K562 (cell line): Measurements from ENCODE around the gene CAMK2D. TPM values are rescaled to one million over a fixed set of nuclear protein-coding genes. Genes with fewer than 3 reads are reported as not detected.

Experiments
- ATAC-seq: fragments of 200-7000 bp; cut with Tn5 transposase; 3 replicates; pipeline ENCODE4 v1.9.1; 2020; ENCODE audit warnings: moderate library complexity
- BruUV-seq: library from RNA; stranded (reverse); fragments of 400-500 nt; replicated peaks from 2 replicates; lab custom pipeline; 2021; lab: Mats Ljungman, UMichigan
- CTCF ChIA-PET: fragments of 300-600 bp; formaldehyde crosslinking; extraction: SDS; loops from one replicate; lab custom pipeline; 2021; ENCODE audit warnings: low intra/inter-chr PET ratio; lab: Yijun Ruan, JAX
- POLR2A ChIA-PET: fragments of 300-600, 350-650 bp; sonication (Branson Sonifier 250); formaldehyde crosslinking; extraction: SDS; loops from one replicate; lab custom pipeline; 2021; ENCODE audit warnings: antibody characterized with exemption, inconsistent platforms; lab: Yijun Ruan, JAX
- DNase-seq, 4 experiments: peaks; one replicate each; pipeline versions ENCODE4 v3.0.0 to v3.0.0-alpha.2; 2011 to 2018; ENCODE audit warnings: low spot score in 3 of 4, mixed read lengths in 3 of 4; ENCODE audit errors: extremely low read depth in 1 of 4
- FAIRE-seq: peaks from 2 replicates; lab custom pipeline; 2011; peaks lifted over from hg19 to GRCh38; lab: Jason Lieb, UNC
- H2AFZ ChIP-seq: 2 replicates; pipeline ENCODE4 v1.6.0; 2011; ENCODE audit warnings: low read depth, low read length, control low read depth, inconsistent platforms
- H3K27ac ChIP-seq: fragments of 200-600 bp; 3 replicates; pipeline ENCODE4 v1.8.0; 2011; ENCODE audit warnings: low read depth, mild to moderate bottlenecking, control low read depth, inconsistent platforms, low read length, moderate library complexity, mixed read lengths; ENCODE audit errors: extremely low read depth
- H3K27me3 ChIP-seq, 2 experiments: fragments of 300-600 bp in 1 of 2; 2 replicates in 1 of 2; 3 replicates in 1 of 2; pipeline versions ENCODE4 v1.6.0 to v1.8.0; 2011; ENCODE audit warnings: inconsistent platforms in 2 of 2, low read length in 2 of 2, mild to moderate bottlenecking in 1 of 2, mixed read lengths in 1 of 2, moderate library complexity in 1 of 2; ENCODE audit not compliant: control insufficient read depth in 2 of 2, insufficient read depth in 2 of 2
- H3K36me3 ChIP-seq: fragments of 300-600 bp; 3 replicates; pipeline ENCODE4 v1.8.0; 2011; ENCODE audit warnings: mild to moderate bottlenecking, low read length, inconsistent platforms; ENCODE audit not compliant: control insufficient read depth, insufficient read depth
- H3K4me1 ChIP-seq, 2 experiments: fragments of 200-600 bp in 1 of 2; replicated peaks in 1 of 2; 2 replicates in 1 of 2; 3 replicates in 1 of 2; pipeline versions ENCODE4 v1.5.1 to v1.8.0; 2011; ENCODE audit warnings: inconsistent platforms in 2 of 2, low read length in 2 of 2, mild to moderate bottlenecking in 1 of 2, mixed read lengths in 1 of 2, moderate library complexity in 1 of 2; ENCODE audit not compliant: control insufficient read depth in 2 of 2, insufficient read depth in 2 of 2
- H3K4me2 ChIP-seq: 2 replicates; pipeline ENCODE4 v1.6.1; 2011; ENCODE audit warnings: low read length, control low read depth, inconsistent platforms, mixed read lengths; ENCODE audit not compliant: insufficient read depth
- H3K4me3 ChIP-seq: fragments of 200-600 bp; sonication (generic), shearing (Covaris generic); 2 replicates; pipeline ENCODE4 v1.5.1; 2016; ENCODE audit warnings: control low read depth, inconsistent platforms
- H3K79me2 ChIP-seq: fragments of 200-600 bp; 3 replicates; pipeline ENCODE4 v1.8.0; 2011; ENCODE audit warnings: low read length, inconsistent platforms; ENCODE audit not compliant: control insufficient read depth, insufficient read depth
- H3K9ac ChIP-seq, 2 experiments: 2 replicates each; pipeline versions ENCODE4 v1.6.0 to v1.6.1; 2011; ENCODE audit warnings: low read depth in 2 of 2, low read length in 2 of 2, control low read depth in 1 of 2, inconsistent platforms in 1 of 2, mild to moderate bottlenecking in 1 of 2, mixed read lengths in 1 of 2; ENCODE audit not compliant: insufficient read depth in 1 of 2
- H3K9me1 ChIP-seq: one replicate; pipeline ENCODE4 v1.6.0; 2011; ENCODE audit warnings: inconsistent platforms, mild to moderate bottlenecking, low read length, moderate library complexity; ENCODE audit not compliant: control insufficient read depth, insufficient read depth
- H3K9me3 ChIP-seq: replicated peaks from 2 replicates; pipeline ENCODE4 v1.5.1; 2011; ENCODE audit warnings: low read depth, low read length, inconsistent platforms; ENCODE audit not compliant: control insufficient read depth, insufficient read depth
- H4K20me1 ChIP-seq: replicated peaks from 2 replicates; pipeline ENCODE4 v1.6.1; 2011; ENCODE audit warnings: low read length, inconsistent platforms, mixed read lengths; ENCODE audit not compliant: control insufficient read depth, insufficient read depth
- GTF2A2 ChIP-seq: IDR thresholded peaks from 2 replicates; pipeline ENCODE4 v1.6.1; 2016; ENCODE audit warnings: mild to moderate bottlenecking, missing genetic modification characterization, missing compliant biosample characterization
- PTBP1 ChIP-seq: fragments of 200-400 bp; formaldehyde crosslinking; IDR thresholded peaks from 2 replicates; pipeline ENCODE4 v1.6.1; 2017; ENCODE audit warnings: low read depth, low read length
- TSC22D4 ChIP-seq: fragments of 450-650 bp; IDR thresholded peaks from 2 replicates; pipeline ENCODE4 v1.6.1; 2016; ENCODE audit warnings: missing genetic modification characterization, missing biosample characterization, control low read depth
- ZNF253 ChIP-seq: fragments of 250-450 bp; sonication (Bioruptor Pico); conservative IDR thresholded peaks from 2 replicates; pipeline ENCODE4 v1.6.1; 2021; ENCODE audit warnings: mild to moderate bottlenecking
- ZSCAN32 ChIP-seq: fragments of 450-650 bp; formaldehyde crosslinking; IDR thresholded peaks from 2 replicates; pipeline ENCODE4 v1.4.0; 2020; ENCODE audit warnings: mild to moderate bottlenecking, moderate library complexity
- WGBS: fragments of 100-300 bp; shearing (Covaris generic); methylation state at CpG from one replicate; pipeline ENCODE4 v1.1.6; 2016; ENCODE audit warnings: low coverage, mixed read lengths; ENCODE audit not compliant: insufficient coverage; ENCODE audit errors: missing lambda C conversion rate; 5-methylcytosine and 5-hydroxymethylcytosine counted together
- in situ Hi-C: fragments of 300-500 bp; cut with MboI; formaldehyde crosslinking; loops from 4 replicates; pipeline ENCODE4 v1.15.0; 2018; ENCODE audit warnings: inconsistent platforms, mixed read lengths
- intact Hi-C: fragments of 100-400 bp; cut with micrococcal nuclease; formaldehyde crosslinking; loops from 2 replicates; pipeline ENCODE4 v1.14.2; 2022
- polyA plus RNA-seq, 8 experiments: library from polyadenylated mRNA; depleted of rRNA in 4 of 8; stranded (reverse) in 5 of 8; unstranded in 3 of 8; fragments of >200 nt; fragmentation: Nextera tagmentation in 2 of 8; fragmentation: Illumina TruSeq in 1 of 8; extraction: Ambion mirVana in 2 of 8; extraction: Trizol in 1 of 8; gene quantifications; 2 replicates each; pipeline versions ENCODE4 v1.2.1 to v1.2.3, GENCODE V29; 2011 to 2014; ENCODE audit warnings: inconsistent platforms in 1 of 8, missing spikeins in 1 of 8
- total RNA-seq, 7 experiments: library from RNA; depleted of rRNA in 6 of 7; stranded (reverse); fragments of >200 nt in 6 of 7; fragmentation: Illumina TruSeq in 2 of 7; extraction: Trizol in 2 of 7; gene quantifications; 2 replicates each; pipeline versions ENCODE4 v1.2.1 to v1.2.3, GENCODE V29; 2011 to 2021; ENCODE audit warnings: low replicate concordance in 1 of 7
- TF ChIP-seq, protein P1 (sequence below): fragments of 450-650 bp; IDR thresholded peaks from 2 replicates; pipeline ENCODE4 v1.6.1; 2016; ENCODE audit warnings: mild to moderate bottlenecking

CAMK2D gene
- total and polyA plus RNA-seq, 9 of the 15 experiments (the other 6 are each of a cell fraction or from before 2014, with no cell fraction given): 0.01 to 0.33 (median 0.04) TPM; not detected in 2

DNA sequence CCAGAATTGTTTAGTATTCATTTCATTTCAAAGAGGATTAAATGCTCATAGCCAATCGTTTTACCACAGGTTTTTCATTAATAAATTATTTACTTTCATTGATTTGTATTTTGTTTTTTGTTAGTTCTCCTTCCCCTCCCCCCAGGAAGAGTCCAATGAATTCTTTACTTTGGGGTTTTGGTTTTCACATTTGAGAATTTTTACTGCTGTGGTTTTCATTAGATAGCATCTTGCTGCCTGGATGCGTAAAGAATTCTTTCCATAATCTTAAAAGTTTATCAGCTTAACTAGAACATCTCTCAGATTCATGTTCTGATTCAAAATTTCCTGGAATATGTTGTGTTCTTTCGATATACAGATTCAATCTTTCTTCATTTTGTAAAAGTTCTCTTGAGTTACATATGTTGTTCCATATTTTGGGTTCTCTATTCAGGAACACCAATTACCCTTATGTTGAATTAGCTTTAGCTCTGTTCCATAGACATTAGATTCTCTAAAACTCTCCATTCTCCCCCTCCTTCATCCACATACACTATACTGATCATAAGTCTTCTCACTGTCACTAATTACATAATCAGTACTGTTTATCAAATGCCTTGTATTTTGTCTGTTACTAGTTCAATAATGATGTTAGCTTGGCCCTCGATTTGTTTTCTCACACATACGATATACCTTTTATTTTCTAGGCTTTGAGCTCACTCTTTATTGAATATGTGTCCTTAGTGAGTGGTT lies 184.4 kb downstream of the CAMK2D start:
- Histone ChIP-seq H3K36me3 (no peaks in the 10 kb centered on the region), H3K4me3 (no peak overlapping the region), H3K4me1 (no peaks in the 10 kb centered on the region; a peak in 1 of 5 replicates), H3K27ac (no peak overlapping the region), H3K27me3 (no peaks in the 10 kb centered on the region), H3K9ac (no peak overlapping the region), H3K4me2 (no peak overlapping the region), H4K20me1 (no peaks in the 10 kb centered on the region), H3K79me2 (no peaks in the 10 kb centered on the region), H3K9me1 (no peaks in the 10 kb centered on the region), H2AFZ (no peak overlapping the region), H3K9me3 (no peaks in the 10 kb centered on the region; the same call in 1 of the 2 replicates)
- POLR2A ChIA-PET: no interaction called here
- in situ Hi-C loops: no loop called here
- 8% methylated on average over 5 of the region's 5 CpGs for WGBS
- DNase-seq: no peak
- intact Hi-C loops: no loop called here
- CTCF ChIA-PET: no interaction called here
- no peak for TF ChIP-seq GTF2A2
- TF ChIP-seq ZNF253 (CRISPR knock-in tag): no peak
- no peak for TF ChIP-seq ZSCAN32 (CRISPR knock-in tag)
- no peak for TF ChIP-seq PTBP1
- no peak for TF ChIP-seq TSC22D4 (tag)
- TF ChIP-seq, protein P1, sequence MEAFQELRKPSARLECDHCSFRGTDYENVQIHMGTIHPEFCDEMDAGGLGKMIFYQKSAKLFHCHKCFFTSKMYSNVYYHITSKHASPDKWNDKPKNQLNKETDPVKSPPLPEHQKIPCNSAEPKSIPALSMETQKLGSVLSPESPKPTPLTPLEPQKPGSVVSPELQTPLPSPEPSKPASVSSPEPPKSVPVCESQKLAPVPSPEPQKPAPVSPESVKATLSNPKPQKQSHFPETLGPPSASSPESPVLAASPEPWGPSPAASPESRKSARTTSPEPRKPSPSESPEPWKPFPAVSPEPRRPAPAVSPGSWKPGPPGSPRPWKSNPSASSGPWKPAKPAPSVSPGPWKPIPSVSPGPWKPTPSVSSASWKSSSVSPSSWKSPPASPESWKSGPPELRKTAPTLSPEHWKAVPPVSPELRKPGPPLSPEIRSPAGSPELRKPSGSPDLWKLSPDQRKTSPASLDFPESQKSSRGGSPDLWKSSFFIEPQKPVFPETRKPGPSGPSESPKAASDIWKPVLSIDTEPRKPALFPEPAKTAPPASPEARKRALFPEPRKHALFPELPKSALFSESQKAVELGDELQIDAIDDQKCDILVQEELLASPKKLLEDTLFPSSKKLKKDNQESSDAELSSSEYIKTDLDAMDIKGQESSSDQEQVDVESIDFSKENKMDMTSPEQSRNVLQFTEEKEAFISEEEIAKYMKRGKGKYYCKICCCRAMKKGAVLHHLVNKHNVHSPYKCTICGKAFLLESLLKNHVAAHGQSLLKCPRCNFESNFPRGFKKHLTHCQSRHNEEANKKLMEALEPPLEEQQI: no peak
- BruUV-seq: no TSS peak
- ATAC-seq: no peak
- no peak for FAIRE-seq
